ENCODE data around the gene LRRFIP1. TPM values are rescaled to one million over a fixed set of nuclear protein-coding genes. Genes with fewer than 3 reads are reported as not detected.

Gene LRRFIP1
- total and polyA plus RNA-seq, 2 donors (not counting 1 experiment from before 2014, with no cell fraction given) = 42.0 to 139 TPM

GRCh38 chr2:237723602-237724001 is 96.2 kb downstream of the LRRFIP1 start:
- H3K27me3 ChIP-seq (replicated peaks in 1 of 4; ENCODE audit: control extremely low read depth in 1 of 4, control insufficient read depth in 3 of 4, insufficient read depth in 4 of 4, low read length in 3 of 4) = no peaks in the 10 kb centered on the region
- H3K4me2 ChIP-seq (replicated peaks; ENCODE audit: low read depth, low read length, poor library complexity, severe bottlenecking) = peak overlapping the region; percentile 9
- peaks cover 91% of the 10 kb centered on the region for H4K20me1 ChIP-seq (ENCODE audit: control insufficient read depth, insufficient read depth, low read length, poor library complexity, severe bottlenecking)
- no peak overlapping the region for H3K9ac ChIP-seq (ENCODE audit: low read length)
- no peak for TF ChIP-seq EZH2 (IDR thresholded peaks at IDR 0.05; ENCODE audit: borderline replicate concordance, insufficient read depth, low read depth, low read length, poor library complexity, severe bottlenecking)
- TF ChIP-seq CTCF (IDR thresholded peaks at IDR 0.05) = no peak
- DNase-seq (peak; percentile 46), ATAC-seq (ENCODE audit: low read depth) (peak; percentile 69)
- H3K9me3 ChIP-seq (ENCODE audit: control extremely low read depth in 1 of 3, control insufficient read depth in 2 of 3, insufficient read depth in 1 of 3, low read length in 2 of 3) = no peaks in the 10 kb centered on the region
- WGBS (ENCODE audit: insufficient coverage) = 13% methylated on average over 3 of the region's 3 CpGs
- Mint-ChIP-seq H3K27ac (peak overlapping the region; percentile 63), H3K4me3 (no peak overlapping the region), H3K27me3 (no peaks in the 10 kb centered on the region), H3K4me1 (peaks cover 33% of the 10 kb centered on the region), H3K9me3 (ENCODE audit: insufficient read depth) (no peaks in the 10 kb centered on the region)
- POLR2A ChIA-PET = interaction anchor here (0.6 kb wide), 1 partner anchor 26 kb away, joined by 3 read pairs; no protein-coding TSS in a partner anchor
- no peak overlapping the region for H3K4me3 ChIP-seq (ENCODE audit: control extremely low read depth in 1 of 5, extremely low read depth in 1 of 5, insufficient read depth in 1 of 5, low read depth in 2 of 5, low read length in 4 of 5)
- H3K79me2 ChIP-seq (ENCODE audit: control insufficient read depth, insufficient read depth, low read length) = peaks cover 91% of the 10 kb centered on the region
- CTCF ChIA-PET = interaction anchor here (2.8 to 3.3 kb wide), 2 partner anchors 21 to 51 kb away, joined by 13 to 16 read pairs; no protein-coding TSS in a partner anchor
- peaks cover 7 to 14% of the 10 kb centered on the region in 2 donors for H3K4me1 ChIP-seq (ENCODE audit: control insufficient read depth in 2 of 2, insufficient read depth in 2 of 2, low read length in 2 of 2)
- H2AFZ ChIP-seq (ENCODE audit: insufficient read depth, low read depth, low read length, poor library complexity, severe bottlenecking) = no peak overlapping the region
- intact Hi-C loops (cut with micrococcal nuclease) = no loop called here
- peaks cover 6 to 31% of the 10 kb centered on the region in 2 experiments for H3K36me3 ChIP-seq (replicated peaks in 1 of 2; ENCODE audit: control extremely low read depth in 1 of 2, control insufficient read depth in 1 of 2, extremely low read depth in 1 of 2, insufficient read depth in 2 of 2, low read length in 1 of 2)
- peak overlapping the region in 1 of 2 donors; percentile 8 for H3K27ac ChIP-seq (ENCODE audit: low read length in 2 of 2)

- peaks cover 36% of the 10 kb centered on the region for H3K4me1 Mint-ChIP-seq
- no peak overlapping the region for H3K4me3 ChIP-seq (ENCODE audit: control extremely low read depth in 1 of 5, extremely low read depth in 1 of 5, insufficient read depth in 1 of 5, low read depth in 2 of 5, low read length in 4 of 5)
- no peak for ATAC-seq (ENCODE audit: low read depth)
- H3K27ac Mint-ChIP-seq = no peak overlapping the region
- TF ChIP-seq EZH2 (IDR thresholded peaks at IDR 0.05; ENCODE audit: borderline replicate concordance, insufficient read depth, low read depth, low read length, poor library complexity, severe bottlenecking) (no peak), CTCF (IDR thresholded peaks at IDR 0.05) (no peak)
- no peaks in the 10 kb centered on the region for H3K9me3 Mint-ChIP-seq (ENCODE audit: insufficient read depth)
- CTCF ChIA-PET = interaction anchor here (0.6 to 3.3 kb wide), 4 partner anchors 20 to 478 kb away, joined by 3 to 16 read pairs (median 8); no protein-coding TSS in a partner anchor
- H3K27me3 Mint-ChIP-seq = no peaks in the 10 kb centered on the region
- no peak overlapping the region for H3K27ac ChIP-seq (ENCODE audit: low read length in 2 of 2)
- H3K36me3 ChIP-seq (replicated peaks in 1 of 2; ENCODE audit: control extremely low read depth in 1 of 2, control insufficient read depth in 1 of 2, extremely low read depth in 1 of 2, insufficient read depth in 2 of 2, low read length in 1 of 2) = peaks cover 6 to 37% of the 10 kb centered on the region in 2 experiments
- DNase-seq = no peak
- no peaks in the 10 kb centered on the region for H3K27me3 ChIP-seq (replicated peaks in 1 of 4; ENCODE audit: control extremely low read depth in 1 of 4, control insufficient read depth in 3 of 4, insufficient read depth in 4 of 4, low read length in 3 of 4)
- no peak overlapping the region for H3K9ac ChIP-seq (ENCODE audit: low read length)
- H4K20me1 ChIP-seq (ENCODE audit: control insufficient read depth, insufficient read depth, low read length, poor library complexity, severe bottlenecking) = peaks cover 97% of the 10 kb centered on the region
- H3K9me3 ChIP-seq (ENCODE audit: control extremely low read depth in 1 of 3, control insufficient read depth in 2 of 3, insufficient read depth in 1 of 3, low read length in 2 of 3) = no peaks in the 10 kb centered on the region
- POLR2A ChIA-PET = interaction anchor here (0.5 kb wide), 1 partner anchor 18 kb away, joined by 4 read pairs; no protein-coding TSS in a partner anchor
- intact Hi-C loops (cut with micrococcal nuclease) = no loop called here
- WGBS (ENCODE audit: insufficient coverage) = 90% methylated on average over 2 of the region's 9 CpGs
- peaks cover 7 to 14% of the 10 kb centered on the region in 2 donors for H3K4me1 ChIP-seq (ENCODE audit: control insufficient read depth in 2 of 2, insufficient read depth in 2 of 2, low read length in 2 of 2)
- H3K4me2 ChIP-seq (replicated peaks; ENCODE audit: low read depth, low read length, poor library complexity, severe bottlenecking) = no peak overlapping the region
- H2AFZ ChIP-seq (ENCODE audit: insufficient read depth, low read depth, low read length, poor library complexity, severe bottlenecking) = no peak overlapping the region
- H3K79me2 ChIP-seq (ENCODE audit: control insufficient read depth, insufficient read depth, low read length) = peaks cover 91% of the 10 kb centered on the region
- no peak overlapping the region for H3K4me3 Mint-ChIP-seq
Measured at GRCh38 chr2:237724811-237725478, 97.6 kb downstream of the LRRFIP1 start.
